ENCODE measurements around the gene PTPRN2.

DNA sequence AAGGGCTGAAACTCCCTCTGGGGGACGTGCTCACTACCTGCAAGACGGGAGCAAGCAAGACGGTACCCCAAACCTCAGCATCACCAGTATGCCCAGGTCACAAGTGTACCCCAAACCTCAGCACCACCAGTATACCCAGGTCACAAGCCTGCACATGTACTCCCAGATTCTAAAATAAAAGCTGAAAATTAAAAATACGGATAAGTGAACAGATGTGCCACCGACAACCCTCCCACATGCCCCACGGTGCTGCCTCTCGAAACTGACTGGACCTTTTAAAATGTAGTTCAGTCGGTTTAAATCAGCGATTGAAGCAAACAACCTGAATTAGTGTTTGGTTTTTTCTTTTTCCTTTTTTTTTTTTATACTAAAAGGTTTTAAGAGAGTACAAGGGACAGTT is 684.3 kb downstream of the PTPRN2 start:
- TF ChIP-seq, protein P1, sequence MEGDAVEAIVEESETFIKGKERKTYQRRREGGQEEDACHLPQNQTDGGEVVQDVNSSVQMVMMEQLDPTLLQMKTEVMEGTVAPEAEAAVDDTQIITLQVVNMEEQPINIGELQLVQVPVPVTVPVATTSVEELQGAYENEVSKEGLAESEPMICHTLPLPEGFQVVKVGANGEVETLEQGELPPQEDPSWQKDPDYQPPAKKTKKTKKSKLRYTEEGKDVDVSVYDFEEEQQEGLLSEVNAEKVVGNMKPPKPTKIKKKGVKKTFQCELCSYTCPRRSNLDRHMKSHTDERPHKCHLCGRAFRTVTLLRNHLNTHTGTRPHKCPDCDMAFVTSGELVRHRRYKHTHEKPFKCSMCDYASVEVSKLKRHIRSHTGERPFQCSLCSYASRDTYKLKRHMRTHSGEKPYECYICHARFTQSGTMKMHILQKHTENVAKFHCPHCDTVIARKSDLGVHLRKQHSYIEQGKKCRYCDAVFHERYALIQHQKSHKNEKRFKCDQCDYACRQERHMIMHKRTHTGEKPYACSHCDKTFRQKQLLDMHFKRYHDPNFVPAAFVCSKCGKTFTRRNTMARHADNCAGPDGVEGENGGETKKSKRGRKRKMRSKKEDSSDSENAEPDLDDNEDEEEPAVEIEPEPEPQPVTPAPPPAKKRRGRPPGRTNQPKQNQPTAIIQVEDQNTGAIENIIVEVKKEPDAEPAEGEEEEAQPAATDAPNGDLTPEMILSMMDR (conservative IDR thresholded peaks at IDR 0.05): no peak
- no peak; the same call in 1 of the 2 replicates for TF ChIP-seq EZH2 (IDR thresholded peaks at IDR 0.05; ENCODE audit: low read depth)

Data from PC-9 (cell line).